Stimulated activated CD8-positive, alpha-beta memory T cell treated with anti-CD3 and anti-CD28 coated beads, Interleukin-7, amount 100 ng/mL, for 48 hours (primary cell): ENCODE measurements around the gene TRPM5.
A peak's percentile ranks its signal among the peaks of the same experiment; 100 is the strongest.

Experiments
- DNase-seq, 2 donors: peaks; one replicate each; pipeline ENCODE4 v3.0.0-alpha.2; 2020; ENCODE audit warnings: low read depth in 1 of 2; ENCODE audit errors: extremely low read depth in 1 of 2

TRPM5 gene

DNA sequence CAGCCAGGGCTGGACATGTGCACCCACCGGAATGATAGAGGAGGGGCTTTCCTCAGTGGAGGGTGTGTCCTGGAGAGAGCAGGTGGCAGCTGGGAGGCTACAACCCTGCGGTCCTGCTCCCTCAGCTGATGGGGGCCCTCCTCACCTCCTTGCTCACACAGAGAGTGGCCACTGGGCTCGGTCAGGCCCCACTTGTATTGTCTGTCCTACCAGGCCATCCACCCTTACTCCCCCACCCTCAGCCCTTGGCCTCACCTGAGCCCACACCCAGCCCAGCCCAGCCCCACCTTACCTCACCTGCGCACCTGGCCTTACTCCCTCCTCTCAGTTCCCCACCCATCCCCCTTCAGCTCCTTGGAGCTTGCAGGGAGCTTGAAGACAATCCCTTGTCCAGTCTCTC is 3.1 kb downstream of the TRPM5 start:
- no peak for DNase-seq

- DNase-seq = no peak
Observed at GRCh38 chr11:2440646-2441045, 3.7 kb downstream of the TRPM5 start.

- no peak for DNase-seq
Observed at GRCh38 chr11:2439820-2440219, 4.5 kb downstream of the TRPM5 start.

- no peak for DNase-seq
Observed at GRCh38 chr11:2437516-2437915, 6.8 kb downstream of the TRPM5 start.

GRCh38 chr11:2436521-2437031 is 7.7 kb downstream of the TRPM5 start:
- DNase-seq = no peak

GRCh38 chr11:2436013-2436520 is 8.2 kb downstream of the TRPM5 start:
- no peak for DNase-seq

GRCh38 chr11:2435288-2436012 is 8.9 kb downstream of the TRPM5 start:
- no peak for DNase-seq

GRCh38 chr11:2434506-2435255 is 9.6 kb downstream of the TRPM5 start:
- no peak for DNase-seq

DNA sequence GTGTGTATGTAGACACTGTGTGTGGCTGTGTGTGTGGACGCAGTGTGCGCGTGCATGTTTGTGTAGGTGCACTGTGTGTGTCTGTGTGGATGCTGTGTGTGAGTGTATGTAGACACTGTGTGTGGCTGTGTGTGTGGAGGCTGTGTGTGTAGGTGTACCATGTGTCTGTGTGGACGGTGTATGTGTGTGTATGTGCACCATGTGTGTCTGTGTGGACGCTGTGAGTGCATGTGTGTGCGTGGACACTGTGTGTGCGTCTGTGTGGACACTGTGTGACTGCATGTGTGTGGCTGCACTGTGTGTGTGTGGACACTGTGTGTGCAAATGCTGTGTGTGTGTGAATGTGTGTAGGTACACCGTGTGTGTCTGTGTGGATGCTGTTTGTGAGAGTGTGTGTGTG is 10.3 kb downstream of the TRPM5 start:
- DNase-seq = no peak

- no peak for DNase-seq
Observed at GRCh38 chr11:2433106-2433925, 11.0 kb downstream of the TRPM5 start.

GRCh38 chr11:2432628-2433071 is 11.7 kb downstream of the TRPM5 start:
- no peak for DNase-seq

GRCh38 chr11:2432171-2432621 is 12.1 kb downstream of the TRPM5 start:
- DNase-seq = no peak

DNA sequence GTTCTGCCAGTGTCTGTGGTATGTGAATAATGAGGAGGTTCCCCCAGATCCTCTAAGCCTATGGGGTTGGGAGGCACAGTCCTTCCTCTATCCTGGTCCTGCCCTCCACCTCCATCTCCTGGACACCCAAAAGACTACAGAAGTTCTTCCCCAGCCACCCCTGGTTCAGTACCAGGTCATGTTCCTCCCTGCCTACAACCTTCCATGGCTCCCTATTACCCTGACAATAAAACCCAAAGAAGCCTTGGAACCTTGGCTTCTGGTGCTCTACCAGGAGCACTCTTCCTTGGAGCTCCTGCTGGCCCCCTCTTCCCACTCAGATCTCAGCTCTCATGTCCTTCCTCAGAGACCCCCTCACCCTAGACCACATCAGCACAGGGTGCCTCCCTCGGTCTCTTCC is 12.9 kb downstream of the TRPM5 start:
- DNase-seq = no peak

DNA sequence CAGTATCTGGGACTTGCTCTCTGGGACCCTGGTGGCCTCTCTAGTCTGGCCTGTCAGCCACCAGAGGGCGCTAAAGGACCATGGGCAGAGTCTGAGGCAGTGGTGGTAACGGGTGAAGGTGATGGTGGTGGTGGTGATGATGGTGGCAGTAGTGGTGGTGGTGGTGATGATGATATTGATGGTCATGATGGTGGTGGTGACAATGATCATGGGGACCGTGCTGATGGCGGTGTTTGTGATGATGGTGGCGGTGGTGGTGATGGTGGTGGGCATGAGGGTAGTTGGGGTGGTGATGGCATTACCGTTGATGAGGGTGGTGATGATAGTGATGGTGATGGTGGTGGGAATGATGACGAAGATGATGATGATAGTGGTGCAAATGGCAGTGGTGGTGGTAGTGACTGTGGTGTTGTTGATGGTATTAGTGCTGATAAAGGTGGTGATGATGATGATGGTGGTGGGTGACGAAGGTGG is 16.0 kb downstream of the TRPM5 start:
- peak; percentile 59 to 61 for DNase-seq

GRCh38 chr11:2427721-2428321 is 16.5 kb downstream of the TRPM5 start:
- DNase-seq = no peak

- no peak for DNase-seq
Observed at GRCh38 chr11:2426826-2427521, 17.3 kb downstream of the TRPM5 start.

DNA sequence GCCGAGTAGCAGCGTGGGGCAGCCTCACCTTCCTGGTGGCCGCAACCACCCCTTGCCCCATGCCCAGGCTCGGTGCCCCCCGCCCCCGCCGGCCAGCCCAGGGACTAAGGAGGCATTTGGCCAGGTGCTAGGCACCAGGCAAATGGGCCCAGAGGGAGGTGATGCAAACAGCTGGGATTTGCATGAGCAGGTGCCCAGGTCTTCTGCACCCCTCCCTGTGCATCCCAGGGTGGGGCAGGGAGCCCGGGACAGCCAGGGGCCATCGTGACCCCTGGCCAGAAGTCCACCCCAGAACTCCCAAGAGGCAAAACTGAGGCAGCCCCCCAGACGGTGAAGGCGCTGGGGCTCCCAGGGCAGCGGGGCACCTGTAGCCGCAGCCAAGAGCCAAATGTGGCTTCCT is 18.1 kb downstream of the TRPM5 start:
- no peak for DNase-seq

- no peak for DNase-seq
Observed at GRCh38 chr11:2425506-2425905, 18.8 kb downstream of the TRPM5 start.

DNA sequence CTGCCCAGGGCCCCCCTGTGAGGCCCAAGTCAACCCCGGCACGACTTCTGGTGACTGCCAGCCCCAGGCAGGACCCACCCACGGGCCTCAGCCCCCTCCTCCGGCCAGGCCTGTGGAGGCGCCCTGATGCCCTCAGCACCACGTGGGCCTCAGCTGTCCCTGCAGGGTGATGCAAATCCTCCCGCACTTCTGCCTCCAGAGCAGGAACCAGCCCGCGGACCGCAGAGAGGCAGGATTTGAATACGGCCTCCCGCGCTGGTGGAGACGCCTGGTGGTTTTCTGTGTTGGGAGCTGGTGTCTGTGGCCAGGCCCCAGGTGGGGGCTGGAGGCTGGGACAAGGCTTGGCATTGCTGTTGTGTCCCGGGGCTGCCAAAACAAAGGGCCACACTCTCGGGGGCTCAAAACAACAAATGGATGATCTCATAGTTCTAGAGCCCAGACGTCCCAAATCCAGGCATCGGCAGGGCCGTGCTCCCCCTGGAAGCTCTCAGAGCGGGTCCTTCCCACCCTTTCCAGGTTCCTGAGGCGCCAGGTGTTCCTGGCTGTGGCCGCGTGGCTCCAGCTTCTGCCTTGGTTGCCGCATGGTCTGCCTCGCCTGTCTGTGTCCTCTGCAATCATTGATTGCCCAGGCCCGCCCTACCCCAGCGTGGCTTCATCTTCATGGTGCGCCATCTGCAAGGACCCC is 19.4 kb downstream of the TRPM5 start:
- DNase-seq = no peak
